Middle frontal gyrus (tissue), 1 donor: ENCODE data around the gene SULT4A1.

Source experiments
- DNase-seq: peaks from one replicate; pipeline ENCODE4 v3.0.0-alpha.2; 2015; ENCODE audit warnings: low spot score; ENCODE audit errors: extremely low spot score

SULT4A1 gene

GRCh38 chr22:43860831-43861230, 1.5 kb downstream of the SULT4A1 start:
- no peak for DNase-seq

- DNase-seq = no peak
These were observed 2.2 kb downstream of the SULT4A1 start for GRCh38 chr22:43860126-43860525.

GRCh38 chr22:43859621-43860020, 2.7 kb downstream of the SULT4A1 start:
- no peak for DNase-seq

GRCh38 chr22:43859176-43859575, 3.1 kb downstream of the SULT4A1 start:
- DNase-seq = no peak

- DNase-seq = no peak
These were observed 4.0 kb downstream of the SULT4A1 start for GRCh38 chr22:43858156-43858895.

- DNase-seq = no peak
These were observed 4.9 kb downstream of the SULT4A1 start for GRCh38 chr22:43857367-43857766.

- no peak for DNase-seq
These were observed 6.9 kb downstream of the SULT4A1 start for GRCh38 chr22:43855431-43855830.

- no peak for DNase-seq
These were observed 7.5 kb downstream of the SULT4A1 start for GRCh38 chr22:43854786-43855271.

GRCh38 chr22:43854121-43854785, 8.1 kb downstream of the SULT4A1 start:
- no peak for DNase-seq

GRCh38 chr22:43853328-43853931, 8.9 kb downstream of the SULT4A1 start:
- DNase-seq = no peak

GRCh38 chr22:43852573-43853327, 9.6 kb downstream of the SULT4A1 start:
- no peak for DNase-seq

- DNase-seq = no peak
These were observed 10.4 kb downstream of the SULT4A1 start for GRCh38 chr22:43851979-43852307.

- DNase-seq = no peak
These were observed 11.0 kb downstream of the SULT4A1 start for GRCh38 chr22:43851058-43851978.

- no peak for DNase-seq
These were observed 11.8 kb downstream of the SULT4A1 start for GRCh38 chr22:43850529-43850928.

GRCh38 chr22:43849731-43850130, 12.6 kb downstream of the SULT4A1 start:
- DNase-seq = no peak

GRCh38 chr22:43848366-43849171, 13.7 kb downstream of the SULT4A1 start:
- no peak for DNase-seq

- no peak for DNase-seq
These were observed 14.7 kb downstream of the SULT4A1 start for GRCh38 chr22:43847376-43848289.

- DNase-seq = no peak
These were observed 15.3 kb downstream of the SULT4A1 start for GRCh38 chr22:43846966-43847365.

- no peak for DNase-seq
These were observed 16.3 kb downstream of the SULT4A1 start for GRCh38 chr22:43845981-43846380.
